Gastroesophageal sphincter (tissue), 4 donors: Measurements from ENCODE around the gene SRM. TPM values are rescaled to one million over a fixed set of nuclear protein-coding genes. Genes with fewer than 3 reads are reported as not detected.

Experiments used
- ATAC-seq: fragments of 150-250 bp; one replicate; pipeline ENCODE4 v1.9.1; 2016; ENCODE audit warnings: mild to moderate bottlenecking, moderate library complexity
- H3K27ac ChIP-seq, 4 donors: fragments of 200-600 bp; sonication (generic) in 3 of 4; 1 replicate in 3 of 4; 2 replicates in 1 of 4; pipeline ENCODE4 v1.5.1; 2016 to 2019
- H3K27me3 ChIP-seq: fragments of 200-600 bp; sonication (generic); one replicate; pipeline ENCODE4 v1.5.1; 2019
- H3K36me3 ChIP-seq, 2 donors: fragments of 200-600 bp; sonication (generic); one replicate each; pipeline ENCODE4 v1.5.1; 2019; ENCODE audit warnings: control low read depth in 1 of 2
- H3K4me1 ChIP-seq, 3 donors: fragments of 200-600 bp; sonication (generic); 1 replicate in 2 of 3; 2 replicates in 1 of 3; pipeline ENCODE4 v1.5.1; 2016 to 2019; ENCODE audit warnings: control low read depth in 2 of 3
- H3K4me3 ChIP-seq, 2 donors: fragments of 200-600 bp; sonication (generic); one replicate each; pipeline ENCODE4 v1.5.1; 2019; ENCODE audit warnings: mild to moderate bottlenecking in 1 of 2, moderate library complexity in 1 of 2
- H3K9me3 ChIP-seq, 3 donors: fragments of 200-600 bp; sonication (generic); one replicate each; pipeline ENCODE4 v1.5.1; 2017 to 2019; ENCODE audit warnings: control low read depth in 2 of 3
- EP300 ChIP-seq: sonication (generic); formaldehyde crosslinking; IDR thresholded peaks from one replicate; pipeline ENCODE4 v1.6.1; 2017; ENCODE audit warnings: antibody characterized with exemption, mild to moderate bottlenecking
- POLR2A ChIP-seq, 2 donors: fragments of 450-650 bp; IDR thresholded peaks; one replicate each; pipeline ENCODE4 v1.6.1; 2017; ENCODE audit warnings: antibody characterized with exemption in 2 of 2, mild to moderate bottlenecking in 2 of 2, moderate library complexity in 1 of 2
- POLR2AphosphoS5 ChIP-seq: sonication (generic); formaldehyde crosslinking; IDR thresholded peaks from one replicate; pipeline ENCODE4 v1.6.1; 2017; ENCODE audit warnings: antibody characterized with exemption
- WGBS, 2 donors: methylation state at CpG; one replicate each; pipeline ENCODE4 v1.1.5; 2018; ENCODE audit warnings: low coverage in 1 of 2; 5-methylcytosine and 5-hydroxymethylcytosine counted together
- total RNA-seq, 4 donors: library from RNA; depleted of rRNA; stranded (reverse); fragments of >200 nt; gene quantifications; one replicate each; pipeline ENCODE4 v1.1.0, GENCODE V29; 2016
- TF ChIP-seq, protein P1 (sequence below), 4 experiments: fragments of 200-600 bp in 2 of 4; fragments of 450-650 bp in 2 of 4; sonication (generic) in 1 of 4; IDR thresholded peaks; one replicate each; pipeline ENCODE4 v1.5.1; 2017 to 2019; ENCODE audit warnings: antibody characterized with exemption in 4 of 4, mild to moderate bottlenecking in 2 of 4, moderate library complexity in 2 of 4

The SRM gene
- total RNA-seq, 4 donors from 2014 or later, result 29.3 to 54.0 (median 34.1) TPM

DNA sequence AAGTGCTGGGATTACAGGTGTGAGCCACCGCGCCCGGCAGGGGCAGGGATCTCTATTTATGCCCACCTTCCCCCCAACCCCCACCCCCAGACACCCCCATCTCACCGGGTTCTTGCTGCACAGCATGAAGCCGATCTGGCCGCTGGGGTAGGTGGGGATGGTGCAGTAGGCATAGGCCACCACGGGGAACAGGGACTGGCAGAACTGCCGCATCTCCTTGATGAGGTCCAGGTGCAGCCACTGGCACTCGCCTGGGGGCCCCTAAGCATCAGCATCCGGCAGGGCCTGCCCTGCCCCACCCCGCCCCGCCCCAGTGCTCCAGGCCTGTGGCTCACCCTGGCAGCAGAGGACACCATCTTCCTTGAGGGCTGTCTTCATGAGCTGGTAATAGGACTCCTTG is 4.1 kb downstream of the SRM start:
- 100% methylated on average over 1 of the region's 12 CpGs; no CpG with 5 or more reads in 1 of the 2 donors for WGBS, 2 donors
- H3K27ac ChIP-seq, result no peak overlapping the region
- TF ChIP-seq POLR2AphosphoS5, result no peak
- TF ChIP-seq POLR2A (IDR thresholded peaks at IDR 0.05), result no peak
- TF ChIP-seq, protein P1, sequence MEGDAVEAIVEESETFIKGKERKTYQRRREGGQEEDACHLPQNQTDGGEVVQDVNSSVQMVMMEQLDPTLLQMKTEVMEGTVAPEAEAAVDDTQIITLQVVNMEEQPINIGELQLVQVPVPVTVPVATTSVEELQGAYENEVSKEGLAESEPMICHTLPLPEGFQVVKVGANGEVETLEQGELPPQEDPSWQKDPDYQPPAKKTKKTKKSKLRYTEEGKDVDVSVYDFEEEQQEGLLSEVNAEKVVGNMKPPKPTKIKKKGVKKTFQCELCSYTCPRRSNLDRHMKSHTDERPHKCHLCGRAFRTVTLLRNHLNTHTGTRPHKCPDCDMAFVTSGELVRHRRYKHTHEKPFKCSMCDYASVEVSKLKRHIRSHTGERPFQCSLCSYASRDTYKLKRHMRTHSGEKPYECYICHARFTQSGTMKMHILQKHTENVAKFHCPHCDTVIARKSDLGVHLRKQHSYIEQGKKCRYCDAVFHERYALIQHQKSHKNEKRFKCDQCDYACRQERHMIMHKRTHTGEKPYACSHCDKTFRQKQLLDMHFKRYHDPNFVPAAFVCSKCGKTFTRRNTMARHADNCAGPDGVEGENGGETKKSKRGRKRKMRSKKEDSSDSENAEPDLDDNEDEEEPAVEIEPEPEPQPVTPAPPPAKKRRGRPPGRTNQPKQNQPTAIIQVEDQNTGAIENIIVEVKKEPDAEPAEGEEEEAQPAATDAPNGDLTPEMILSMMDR (IDR thresholded peaks at IDR 0.05), result no peak
- no peak for TF ChIP-seq EP300
- peaks cover 0 to 30% (median 10%) of the 10 kb centered on the region in 3 donors for H3K4me1 ChIP-seq
- peaks cover 17% of the 10 kb centered on the region for H3K27me3 ChIP-seq
- no peak for ATAC-seq
- H3K4me3 ChIP-seq, result no peak overlapping the region
- H3K9me3 ChIP-seq, result no peaks in the 10 kb centered on the region
- H3K36me3 ChIP-seq, result peaks cover 0 to 43% of the 10 kb centered on the region in 2 donors

DNA sequence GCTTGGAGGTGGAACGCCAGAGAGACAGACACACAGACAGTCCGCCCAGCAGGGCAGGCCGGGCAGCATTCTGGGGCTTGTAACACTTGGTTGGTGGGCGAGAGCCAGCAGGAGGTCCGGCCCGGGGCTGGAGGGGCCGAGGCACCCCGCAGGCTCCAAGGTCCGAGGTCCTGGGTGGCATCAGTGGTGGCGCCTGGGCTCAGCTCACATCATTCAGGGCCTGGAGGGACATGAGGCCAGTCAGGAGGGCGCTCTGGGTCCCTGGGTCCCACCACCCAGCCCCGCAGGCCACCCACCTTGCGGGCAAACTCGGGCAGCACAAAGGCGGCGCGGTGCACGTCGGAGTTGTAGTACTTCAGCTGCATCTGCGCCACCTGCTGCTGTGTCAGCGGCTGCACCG is 5.2 kb downstream of the SRM start:
- H3K9me3 ChIP-seq, result no peaks in the 10 kb centered on the region
- no peak overlapping the region for H3K27ac ChIP-seq
- H3K27me3 ChIP-seq, result peaks cover 20% of the 10 kb centered on the region
- H3K36me3 ChIP-seq, result peaks cover 0 to 43% of the 10 kb centered on the region in 2 donors
- 46 to 67% methylated on average over 3 of the region's 22 CpGs for WGBS, 2 donors
- TF ChIP-seq POLR2AphosphoS5 (no peak), POLR2A (IDR thresholded peaks at IDR 0.05) (no peak), EP300 (no peak)
- TF ChIP-seq, protein P1 (IDR thresholded peaks at IDR 0.05), result no peak
- peaks cover 0 to 27% (median 8%) of the 10 kb centered on the region in 3 donors for H3K4me1 ChIP-seq
- no peak overlapping the region for H3K4me3 ChIP-seq
- no peak for ATAC-seq

DNA sequence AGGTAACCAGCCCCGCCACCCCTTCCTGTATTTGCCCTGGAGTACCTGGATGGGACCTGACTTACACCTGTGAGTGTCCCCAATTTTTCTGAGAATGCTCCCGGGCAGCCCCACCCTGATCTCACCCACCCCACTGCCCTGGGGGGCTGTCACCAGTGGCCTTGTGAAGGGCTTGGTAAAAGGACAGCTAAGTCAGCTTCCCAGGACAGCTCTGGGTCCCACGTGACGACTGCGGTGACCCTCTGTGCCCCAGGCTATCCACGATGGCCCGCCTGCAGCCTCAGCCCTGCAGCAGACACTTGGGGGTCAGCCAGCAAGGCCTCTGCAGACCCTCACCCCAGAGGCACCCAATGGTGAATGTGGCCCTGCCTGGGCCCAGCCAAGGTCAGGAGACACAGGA is 5.6 kb downstream of the SRM start:
- Histone ChIP-seq H3K4me3 (no peak overlapping the region), H3K27ac (no peak overlapping the region), H3K9me3 (no peaks in the 10 kb centered on the region), H3K4me1 (peaks cover 0 to 22% (median 8%) of the 10 kb centered on the region in 3 donors), H3K36me3 (peaks cover 0 to 43% of the 10 kb centered on the region in 2 donors), H3K27me3 (peaks cover 20% of the 10 kb centered on the region)
- ATAC-seq, result no peak
- TF ChIP-seq POLR2A (IDR thresholded peaks at IDR 0.05) (no peak), EP300 (no peak), POLR2AphosphoS5 (no peak)
- TF ChIP-seq, protein P1 (IDR thresholded peaks at IDR 0.05), result no peak
- no CpG with 5 or more reads among the region's 7 CpGs for WGBS, 2 donors

DNA sequence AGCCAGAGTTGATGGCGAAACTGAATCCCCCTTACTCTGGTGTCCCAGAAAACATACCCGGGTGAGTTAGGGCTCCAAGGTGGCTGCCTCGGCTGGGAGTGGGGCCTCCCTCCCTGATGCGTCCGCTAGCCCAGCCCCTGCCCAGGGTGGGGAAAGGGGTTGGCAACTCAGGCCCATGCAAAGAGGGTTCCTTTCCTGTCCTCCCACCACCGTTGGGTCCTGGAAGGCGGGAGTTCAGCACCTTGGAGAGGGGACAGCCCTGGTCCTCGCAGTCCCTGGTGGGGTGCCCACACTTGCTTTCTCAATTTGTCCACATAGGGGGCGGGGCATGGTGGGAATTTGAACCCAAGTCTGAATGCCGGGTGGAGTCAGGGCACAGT is 6.1 kb downstream of the SRM start:
- no peak for TF ChIP-seq POLR2A (IDR thresholded peaks at IDR 0.05)
- Histone ChIP-seq H3K4me3 (no peak overlapping the region), H3K4me1 (peaks cover 0 to 18% (median 3%) of the 10 kb centered on the region in 3 donors), H3K9me3 (no peaks in the 10 kb centered on the region), H3K36me3 (peaks cover 0 to 43% of the 10 kb centered on the region in 2 donors), H3K27ac (no peak overlapping the region), H3K27me3 (peaks cover 20% of the 10 kb centered on the region)
- no peak for ATAC-seq
- WGBS, 2 donors, result no CpG with 5 or more reads among the region's 10 CpGs

DNA sequence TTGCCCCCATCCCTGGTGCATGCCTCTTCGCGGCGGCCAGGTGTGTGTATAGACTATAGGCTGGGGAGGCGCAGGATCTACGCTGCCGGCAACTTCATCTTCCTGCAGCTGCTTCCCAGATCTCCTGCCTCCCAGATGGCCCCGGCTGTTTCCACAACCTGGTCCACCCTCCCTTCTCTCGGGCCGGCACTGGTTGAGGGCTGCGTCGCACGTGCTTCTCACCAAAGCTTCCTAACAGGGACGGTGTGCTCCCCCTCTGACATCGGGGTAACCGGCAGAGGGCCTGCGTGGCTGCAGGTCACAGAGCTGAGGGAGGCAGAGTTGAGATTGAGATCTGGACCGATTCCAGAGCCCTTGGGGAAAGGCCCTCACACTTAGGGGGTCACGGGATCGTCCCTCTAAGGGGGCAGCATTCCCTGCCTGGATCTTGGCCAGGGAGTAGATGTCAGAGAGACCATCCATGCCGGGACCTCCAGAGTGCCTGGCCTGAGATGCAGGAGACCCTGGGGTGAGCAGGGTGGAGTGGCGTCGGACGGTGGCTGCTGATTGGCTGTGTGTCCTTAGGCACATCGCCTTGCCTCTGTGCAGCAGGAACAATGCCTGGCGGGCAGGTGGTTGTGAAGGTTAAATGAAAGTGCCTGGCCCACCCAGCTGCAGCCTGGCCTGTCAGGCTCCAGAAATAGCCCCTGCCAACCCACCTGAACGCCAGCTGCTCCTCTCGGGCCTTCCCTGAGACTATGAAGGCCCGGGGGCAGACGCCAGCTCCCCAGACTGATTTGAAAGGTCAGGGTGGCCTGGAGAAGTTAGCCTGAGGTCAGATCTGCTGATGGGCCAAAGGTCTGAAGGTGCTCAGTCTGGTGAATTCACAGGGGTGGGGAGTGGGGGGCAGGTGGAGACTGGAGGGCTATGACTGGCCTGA is 6.7 kb downstream of the SRM start:
- peak; percentile 13 for ATAC-seq
- TF ChIP-seq, protein P1 (IDR thresholded peaks at IDR 0.05), result no peak
- peak; percentile 12 for TF ChIP-seq POLR2AphosphoS5
- TF ChIP-seq EP300, result no peak
- TF ChIP-seq POLR2A (IDR thresholded peaks at IDR 0.05), result no peak
- no peak overlapping the region for H3K27ac ChIP-seq
- no peaks in the 10 kb centered on the region for H3K9me3 ChIP-seq
- H3K36me3 ChIP-seq, result peaks cover 0 to 42% of the 10 kb centered on the region in 2 donors
- peaks cover 0 to 11% (median 0%) of the 10 kb centered on the region in 3 donors for H3K4me1 ChIP-seq
- no peak overlapping the region for H3K4me3 ChIP-seq
- 50% methylated on average over 2 of the region's 29 CpGs; no CpG with 5 or more reads in 1 of the 2 donors for WGBS, 2 donors
- H3K27me3 ChIP-seq, result peaks cover 24% of the 10 kb centered on the region
